K562 (cell line): ENCODE data around the gene SLFNL1.

Source experiments
- ESRRA ChIP-seq: fragments of 450-650 bp; IDR thresholded peaks from 2 replicates; pipeline ENCODE4 v1.6.1; 2014; ENCODE audit warnings: low read depth, mild to moderate bottlenecking, moderate library complexity, borderline replicate concordance
- MYC ChIP-seq, 2 experiments: fragments of 250-450 bp in 1 of 2; sonication (Bioruptor Pico) in 1 of 2; IDR thresholded peaks; 2 replicates each; pipeline versions ENCODE4 v1.5.1 to v1.6.1; 2012 to 2021; ENCODE audit warnings: low read depth in 2 of 2, borderline replicate concordance in 1 of 2, improper control_type of control experiment in 1 of 2, low read length in 1 of 2, mild to moderate bottlenecking in 1 of 2, moderate library complexity in 1 of 2
- SMAD1 ChIP-seq: fragments of 150-350 bp; IDR thresholded peaks from 2 replicates; pipeline ENCODE4 v1.6.1; 2014; ENCODE audit warnings: low read length, low read depth; ENCODE audit not compliant: partially characterized antibody
- TAF7 ChIP-seq: fragments of 450-650 bp; IDR thresholded peaks from 2 replicates; pipeline ENCODE4 v1.6.1; 2016; ENCODE audit warnings: missing genetic modification characterization, missing compliant biosample characterization
- TEAD2 ChIP-seq: fragments of 450-650 bp; IDR thresholded peaks from 2 replicates; pipeline ENCODE4 v1.6.1; 2016; ENCODE audit warnings: missing genetic modification characterization, control low read depth, missing compliant biosample characterization
- TF ChIP-seq, protein P1 (sequence below): fragments of 200-600 bp; sonication (generic); IDR thresholded peaks from one replicate; pipeline ENCODE4 v1.6.1; 2012; ENCODE audit warnings: mild to moderate bottlenecking, low read depth, low read length, inconsistent platforms

DNA sequence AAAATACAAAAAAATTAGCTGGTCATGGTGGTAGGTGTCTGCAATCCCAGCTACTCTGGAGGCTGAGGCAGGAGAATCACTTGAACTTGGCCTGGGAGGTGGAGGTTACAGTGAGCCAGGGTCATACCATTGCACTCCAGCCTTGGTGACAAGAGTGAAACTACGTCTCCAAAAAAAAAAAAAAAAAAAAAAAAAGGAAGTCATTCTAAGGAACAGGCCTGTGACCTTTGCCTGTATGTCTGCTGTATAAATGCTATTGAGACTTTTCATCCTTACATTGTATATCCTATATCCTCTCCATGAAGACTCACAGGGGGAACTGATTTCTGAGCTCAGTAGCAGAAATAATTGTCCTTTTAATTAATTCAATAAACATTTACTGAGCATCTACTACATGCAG, 49.6 kb downstream of the SLFNL1 start:
- TF ChIP-seq MYC (IDR thresholded peaks at IDR 0.05; ENCODE audit: low read depth, low read length) (no peak), MYC (CRISPR knock-in tag; IDR thresholded peaks at IDR 0.05; ENCODE audit: borderline replicate concordance, low read depth) (no peak), TEAD2 (tag) (no peak), SMAD1 (no peak), TAF7 (tag) (no peak), ESRRA (no peak)
- TF ChIP-seq, protein P1, sequence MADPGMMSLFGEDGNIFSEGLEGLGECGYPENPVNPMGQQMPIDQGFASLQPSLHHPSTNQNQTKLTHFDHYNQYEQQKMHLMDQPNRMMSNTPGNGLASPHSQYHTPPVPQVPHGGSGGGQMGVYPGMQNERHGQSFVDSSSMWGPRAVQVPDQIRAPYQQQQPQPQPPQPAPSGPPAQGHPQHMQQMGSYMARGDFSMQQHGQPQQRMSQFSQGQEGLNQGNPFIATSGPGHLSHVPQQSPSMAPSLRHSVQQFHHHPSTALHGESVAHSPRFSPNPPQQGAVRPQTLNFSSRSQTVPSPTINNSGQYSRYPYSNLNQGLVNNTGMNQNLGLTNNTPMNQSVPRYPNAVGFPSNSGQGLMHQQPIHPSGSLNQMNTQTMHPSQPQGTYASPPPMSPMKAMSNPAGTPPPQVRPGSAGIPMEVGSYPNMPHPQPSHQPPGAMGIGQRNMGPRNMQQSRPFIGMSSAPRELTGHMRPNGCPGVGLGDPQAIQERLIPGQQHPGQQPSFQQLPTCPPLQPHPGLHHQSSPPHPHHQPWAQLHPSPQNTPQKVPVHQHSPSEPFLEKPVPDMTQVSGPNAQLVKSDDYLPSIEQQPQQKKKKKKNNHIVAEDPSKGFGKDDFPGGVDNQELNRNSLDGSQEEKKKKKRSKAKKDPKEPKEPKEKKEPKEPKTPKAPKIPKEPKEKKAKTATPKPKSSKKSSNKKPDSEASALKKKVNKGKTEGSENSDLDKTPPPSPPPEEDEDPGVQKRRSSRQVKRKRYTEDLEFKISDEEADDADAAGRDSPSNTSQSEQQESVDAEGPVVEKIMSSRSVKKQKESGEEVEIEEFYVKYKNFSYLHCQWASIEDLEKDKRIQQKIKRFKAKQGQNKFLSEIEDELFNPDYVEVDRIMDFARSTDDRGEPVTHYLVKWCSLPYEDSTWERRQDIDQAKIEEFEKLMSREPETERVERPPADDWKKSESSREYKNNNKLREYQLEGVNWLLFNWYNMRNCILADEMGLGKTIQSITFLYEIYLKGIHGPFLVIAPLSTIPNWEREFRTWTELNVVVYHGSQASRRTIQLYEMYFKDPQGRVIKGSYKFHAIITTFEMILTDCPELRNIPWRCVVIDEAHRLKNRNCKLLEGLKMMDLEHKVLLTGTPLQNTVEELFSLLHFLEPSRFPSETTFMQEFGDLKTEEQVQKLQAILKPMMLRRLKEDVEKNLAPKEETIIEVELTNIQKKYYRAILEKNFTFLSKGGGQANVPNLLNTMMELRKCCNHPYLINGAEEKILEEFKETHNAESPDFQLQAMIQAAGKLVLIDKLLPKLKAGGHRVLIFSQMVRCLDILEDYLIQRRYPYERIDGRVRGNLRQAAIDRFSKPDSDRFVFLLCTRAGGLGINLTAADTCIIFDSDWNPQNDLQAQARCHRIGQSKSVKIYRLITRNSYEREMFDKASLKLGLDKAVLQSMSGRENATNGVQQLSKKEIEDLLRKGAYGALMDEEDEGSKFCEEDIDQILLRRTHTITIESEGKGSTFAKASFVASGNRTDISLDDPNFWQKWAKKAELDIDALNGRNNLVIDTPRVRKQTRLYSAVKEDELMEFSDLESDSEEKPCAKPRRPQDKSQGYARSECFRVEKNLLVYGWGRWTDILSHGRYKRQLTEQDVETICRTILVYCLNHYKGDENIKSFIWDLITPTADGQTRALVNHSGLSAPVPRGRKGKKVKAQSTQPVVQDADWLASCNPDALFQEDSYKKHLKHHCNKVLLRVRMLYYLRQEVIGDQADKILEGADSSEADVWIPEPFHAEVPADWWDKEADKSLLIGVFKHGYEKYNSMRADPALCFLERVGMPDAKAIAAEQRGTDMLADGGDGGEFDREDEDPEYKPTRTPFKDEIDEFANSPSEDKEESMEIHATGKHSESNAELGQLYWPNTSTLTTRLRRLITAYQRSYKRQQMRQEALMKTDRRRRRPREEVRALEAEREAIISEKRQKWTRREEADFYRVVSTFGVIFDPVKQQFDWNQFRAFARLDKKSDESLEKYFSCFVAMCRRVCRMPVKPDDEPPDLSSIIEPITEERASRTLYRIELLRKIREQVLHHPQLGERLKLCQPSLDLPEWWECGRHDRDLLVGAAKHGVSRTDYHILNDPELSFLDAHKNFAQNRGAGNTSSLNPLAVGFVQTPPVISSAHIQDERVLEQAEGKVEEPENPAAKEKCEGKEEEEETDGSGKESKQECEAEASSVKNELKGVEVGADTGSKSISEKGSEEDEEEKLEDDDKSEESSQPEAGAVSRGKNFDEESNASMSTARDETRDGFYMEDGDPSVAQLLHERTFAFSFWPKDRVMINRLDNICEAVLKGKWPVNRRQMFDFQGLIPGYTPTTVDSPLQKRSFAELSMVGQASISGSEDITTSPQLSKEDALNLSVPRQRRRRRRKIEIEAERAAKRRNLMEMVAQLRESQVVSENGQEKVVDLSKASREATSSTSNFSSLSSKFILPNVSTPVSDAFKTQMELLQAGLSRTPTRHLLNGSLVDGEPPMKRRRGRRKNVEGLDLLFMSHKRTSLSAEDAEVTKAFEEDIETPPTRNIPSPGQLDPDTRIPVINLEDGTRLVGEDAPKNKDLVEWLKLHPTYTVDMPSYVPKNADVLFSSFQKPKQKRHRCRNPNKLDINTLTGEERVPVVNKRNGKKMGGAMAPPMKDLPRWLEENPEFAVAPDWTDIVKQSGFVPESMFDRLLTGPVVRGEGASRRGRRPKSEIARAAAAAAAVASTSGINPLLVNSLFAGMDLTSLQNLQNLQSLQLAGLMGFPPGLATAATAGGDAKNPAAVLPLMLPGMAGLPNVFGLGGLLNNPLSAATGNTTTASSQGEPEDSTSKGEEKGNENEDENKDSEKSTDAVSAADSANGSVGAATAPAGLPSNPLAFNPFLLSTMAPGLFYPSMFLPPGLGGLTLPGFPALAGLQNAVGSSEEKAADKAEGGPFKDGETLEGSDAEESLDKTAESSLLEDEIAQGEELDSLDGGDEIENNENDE = no peak
